ENCODE data around the gene SLC27A1. TPM values are rescaled to one million over a fixed set of nuclear protein-coding genes. Genes with fewer than 3 reads are reported as not detected.

Gene SLC27A1
- total and polyA plus RNA-seq, 9 of the 15 experiments (the other 6 are each of a cell fraction or from before 2014, with no cell fraction given) = 0.06 to 3.0 (median 1.1) TPM

GRCh38 chr19:17522988-17523872 is 52.9 kb downstream of the SLC27A1 start (continued):
- TF ChIP-seq CHAMP1 (IDR thresholded peaks at IDR 0.05) (no peak), NCOA2 (IDR thresholded peaks at IDR 0.05; ENCODE audit: partially characterized antibody in 2 of 2) (no peak), PATZ1 (CRISPR knock-in tag; IDR thresholded peaks at IDR 0.05; ENCODE audit: borderline replicate concordance) (no peak), PHTF2 (CRISPR knock-in tag; IDR thresholded peaks at IDR 0.05) (no peak), ZNF217 (CRISPR knock-in tag; IDR thresholded peaks at IDR 0.05) (no peak), ZBTB40 (IDR thresholded peaks at IDR 0.05) (no peak), ZBTB40 (CRISPR knock-in tag; IDR thresholded peaks at IDR 0.05) (no peak), ZBTB43 (CRISPR knock-in tag; IDR thresholded peaks at IDR 0.05) (no peak), USF1 (CRISPR knock-in tag; IDR thresholded peaks at IDR 0.05) (no peak)
